VCaP (cell line): ENCODE measurements around the gene CYBA.
"Not testable (repeated sequence)": the region's sequence is repeated elsewhere in the genome, so short reads cannot be mapped to it uniquely, and the experiment has no call there.

Experiments used
- H3K27ac ChIP-seq: fragments of 450-650 bp; 2 replicates; pipeline ENCODE4 v1.5.1; 2017
- TF ChIP-seq, protein P1 (sequence below): fragments of 450-650 bp; conservative IDR thresholded peaks from 2 replicates; pipeline ENCODE4 v1.5.1; 2017; ENCODE audit warnings: mild to moderate bottlenecking, moderate library complexity

CYBA gene

DNA sequence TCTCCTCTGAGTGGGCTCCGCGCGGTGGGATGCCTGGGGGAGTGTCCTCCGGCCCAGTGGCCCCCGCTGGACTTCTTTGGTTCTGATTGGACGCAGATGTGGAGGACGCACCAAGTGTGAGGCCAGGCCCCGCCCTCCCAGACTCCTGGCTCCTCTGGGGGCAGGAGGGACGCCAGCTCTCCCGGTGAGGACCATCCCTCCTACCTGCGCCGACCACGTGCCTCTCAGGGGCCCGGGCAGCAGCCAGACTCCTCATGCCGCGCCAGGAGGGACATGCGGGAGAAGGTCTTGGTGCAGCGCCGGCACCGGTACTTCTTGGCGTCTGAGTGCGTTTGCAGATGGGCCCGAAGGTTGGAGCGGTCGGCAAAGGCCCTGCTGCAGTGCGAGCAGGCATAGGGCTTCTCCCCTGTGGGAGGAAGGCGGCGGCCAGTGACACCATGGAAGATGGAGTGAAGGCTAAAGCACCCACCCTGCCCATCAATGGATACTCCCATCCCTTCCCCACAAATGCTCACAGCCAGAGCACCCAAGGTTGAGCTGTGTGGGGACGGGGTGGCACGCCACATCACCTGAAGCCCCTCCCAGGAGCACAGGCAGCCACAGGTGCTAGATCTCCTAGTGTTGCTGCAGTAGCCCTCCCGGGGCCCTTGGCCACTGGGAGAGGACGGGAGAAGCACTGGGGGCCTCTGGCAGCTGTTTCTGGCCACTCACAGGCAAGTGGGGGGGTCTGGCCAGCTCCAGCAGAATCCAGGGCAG lies 27.5 kb upstream of the CYBA start:
- no peak overlapping the region for H3K27ac ChIP-seq
- TF ChIP-seq, protein P1, sequence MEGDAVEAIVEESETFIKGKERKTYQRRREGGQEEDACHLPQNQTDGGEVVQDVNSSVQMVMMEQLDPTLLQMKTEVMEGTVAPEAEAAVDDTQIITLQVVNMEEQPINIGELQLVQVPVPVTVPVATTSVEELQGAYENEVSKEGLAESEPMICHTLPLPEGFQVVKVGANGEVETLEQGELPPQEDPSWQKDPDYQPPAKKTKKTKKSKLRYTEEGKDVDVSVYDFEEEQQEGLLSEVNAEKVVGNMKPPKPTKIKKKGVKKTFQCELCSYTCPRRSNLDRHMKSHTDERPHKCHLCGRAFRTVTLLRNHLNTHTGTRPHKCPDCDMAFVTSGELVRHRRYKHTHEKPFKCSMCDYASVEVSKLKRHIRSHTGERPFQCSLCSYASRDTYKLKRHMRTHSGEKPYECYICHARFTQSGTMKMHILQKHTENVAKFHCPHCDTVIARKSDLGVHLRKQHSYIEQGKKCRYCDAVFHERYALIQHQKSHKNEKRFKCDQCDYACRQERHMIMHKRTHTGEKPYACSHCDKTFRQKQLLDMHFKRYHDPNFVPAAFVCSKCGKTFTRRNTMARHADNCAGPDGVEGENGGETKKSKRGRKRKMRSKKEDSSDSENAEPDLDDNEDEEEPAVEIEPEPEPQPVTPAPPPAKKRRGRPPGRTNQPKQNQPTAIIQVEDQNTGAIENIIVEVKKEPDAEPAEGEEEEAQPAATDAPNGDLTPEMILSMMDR, result no peak

DNA sequence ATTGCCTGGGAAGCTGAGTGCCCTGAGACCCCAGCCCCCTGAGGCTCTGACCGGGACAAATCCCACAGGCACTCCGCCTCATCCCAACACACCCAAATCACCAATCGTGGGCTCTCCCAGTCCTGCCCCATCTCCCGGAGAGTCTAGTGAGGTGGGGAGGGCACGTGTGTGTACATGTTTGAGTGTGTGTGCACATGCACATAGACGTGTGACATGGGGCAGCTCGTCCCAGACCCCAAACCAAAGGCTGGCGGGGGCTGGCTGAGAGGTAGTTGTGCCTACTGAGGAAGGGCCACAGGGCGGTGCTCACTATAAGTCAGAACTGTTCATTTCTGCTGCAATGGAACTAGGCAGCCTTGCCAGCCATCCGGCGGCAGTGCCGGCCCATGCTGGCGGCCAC lies 26.9 kb upstream of the CYBA start:
- TF ChIP-seq, protein P1, result no peak

DNA sequence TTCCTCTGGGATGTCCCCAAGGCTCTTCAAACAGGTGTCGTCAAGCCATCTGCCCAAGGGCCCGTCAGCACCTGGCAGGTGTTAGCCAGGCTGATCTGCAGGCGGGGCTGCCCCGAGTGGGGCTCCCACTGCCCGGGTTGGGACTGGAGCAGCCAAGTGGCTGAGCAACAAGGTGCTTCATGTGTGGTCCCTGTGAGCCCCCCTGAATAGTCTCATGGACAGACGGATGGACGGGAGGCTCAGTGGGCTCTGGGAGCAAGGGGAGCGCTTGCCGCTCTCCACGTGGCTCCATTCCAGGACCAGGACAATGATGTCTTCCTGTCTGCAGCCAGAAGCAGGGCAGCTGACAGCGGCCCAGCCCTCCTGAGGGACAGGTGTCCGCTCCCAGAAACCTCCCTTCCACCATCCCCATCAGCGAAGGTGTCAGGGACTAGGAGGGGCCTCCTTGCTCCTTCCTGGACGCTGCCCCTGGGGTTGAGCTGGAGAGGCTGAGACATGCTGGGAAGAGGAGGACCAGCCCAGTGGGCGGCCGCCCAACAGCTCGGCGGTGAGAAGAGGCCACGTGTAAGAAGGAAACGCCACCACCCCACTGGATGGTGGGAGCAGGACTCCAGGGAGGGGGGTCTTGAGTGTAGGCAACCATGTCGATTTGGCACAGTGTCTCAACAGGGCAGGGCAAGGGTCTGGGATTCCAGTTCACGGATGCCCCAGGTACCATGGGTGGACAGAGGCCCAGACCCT lies 25.8 kb upstream of the CYBA start:
- no peak overlapping the region for H3K27ac ChIP-seq
- TF ChIP-seq, protein P1, result no peak

More for the DNA sequence above, 26.9 kb upstream of the CYBA start:
- no peak overlapping the region for H3K27ac ChIP-seq

DNA sequence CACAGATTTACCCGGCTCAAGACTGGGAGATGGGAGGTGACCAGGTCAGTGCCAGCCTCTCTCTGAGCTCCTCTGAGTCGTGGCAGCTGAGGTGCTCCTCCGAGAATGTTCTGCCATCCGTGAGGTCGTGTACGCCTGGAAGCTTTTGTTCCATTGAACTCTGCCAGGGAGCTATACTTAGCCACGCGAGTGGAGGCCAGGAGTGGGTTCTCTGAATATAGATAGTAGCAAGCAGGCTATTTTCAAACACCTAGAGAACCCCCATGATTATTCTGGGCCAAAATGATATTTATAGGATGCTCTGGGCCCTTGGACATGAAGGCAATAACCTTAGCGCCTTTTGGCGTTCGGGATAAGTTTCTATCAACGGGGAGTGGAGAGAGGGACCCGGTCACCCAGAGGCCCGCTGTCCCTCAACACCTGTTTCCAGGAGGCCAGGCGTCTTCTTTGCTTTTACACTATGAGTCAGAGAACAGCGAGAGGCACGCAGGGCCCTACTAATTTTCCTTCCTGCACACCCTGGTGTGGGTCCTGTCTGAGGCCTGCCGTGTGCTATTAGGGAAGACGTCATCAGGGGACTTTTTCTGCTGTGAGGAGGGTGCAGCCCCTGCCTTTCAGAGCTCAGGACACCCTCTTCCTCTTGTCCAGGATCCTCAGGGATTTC lies 23.0 kb upstream of the CYBA start:
- TF ChIP-seq, protein P1, result no peak
- H3K27ac ChIP-seq, result no peak overlapping the region

DNA sequence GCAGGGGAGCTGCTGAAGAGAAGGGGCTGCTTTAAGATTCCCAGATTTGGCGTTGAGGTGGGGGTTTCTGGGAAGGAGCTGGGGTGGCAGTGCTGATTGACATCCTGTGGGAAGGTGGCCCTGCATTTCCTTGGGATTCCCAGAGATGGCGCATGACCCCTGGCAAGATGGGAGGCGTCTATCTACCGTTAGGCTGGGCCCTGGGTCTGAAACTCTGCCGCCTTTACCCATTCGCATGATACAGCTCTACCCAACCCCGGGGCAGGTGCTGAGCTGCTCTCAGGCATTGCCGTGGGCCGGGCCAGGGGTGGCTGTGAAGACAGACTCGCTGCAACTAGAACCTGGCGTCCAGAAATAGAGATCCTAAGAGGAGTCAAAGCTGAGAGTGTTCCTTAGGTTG lies 21.9 kb upstream of the CYBA start:
- TF ChIP-seq, protein P1, result no peak
- H3K27ac ChIP-seq, result no peak overlapping the region

DNA sequence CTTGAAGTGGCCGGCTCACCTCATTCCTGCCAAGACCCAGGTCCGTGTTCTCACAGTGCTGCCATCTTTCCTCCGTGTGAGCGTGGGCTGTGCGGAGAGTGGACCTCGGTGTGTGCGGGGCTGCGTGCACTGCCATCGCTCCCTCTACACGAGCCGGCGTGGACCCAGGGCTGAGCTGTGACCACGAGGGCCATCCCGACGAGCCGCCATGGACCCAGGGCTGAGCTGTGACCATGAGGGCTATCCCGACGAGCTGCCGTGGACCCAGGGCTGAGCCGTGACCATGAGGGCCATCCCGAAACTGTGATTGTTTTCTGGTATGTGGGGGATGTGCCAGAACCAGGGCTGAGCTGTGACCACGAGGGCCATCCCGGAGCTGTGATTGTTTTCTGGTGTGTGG lies 21.0 kb upstream of the CYBA start:
- H3K27ac ChIP-seq, result no peak overlapping the region
- TF ChIP-seq, protein P1, result no peak

DNA sequence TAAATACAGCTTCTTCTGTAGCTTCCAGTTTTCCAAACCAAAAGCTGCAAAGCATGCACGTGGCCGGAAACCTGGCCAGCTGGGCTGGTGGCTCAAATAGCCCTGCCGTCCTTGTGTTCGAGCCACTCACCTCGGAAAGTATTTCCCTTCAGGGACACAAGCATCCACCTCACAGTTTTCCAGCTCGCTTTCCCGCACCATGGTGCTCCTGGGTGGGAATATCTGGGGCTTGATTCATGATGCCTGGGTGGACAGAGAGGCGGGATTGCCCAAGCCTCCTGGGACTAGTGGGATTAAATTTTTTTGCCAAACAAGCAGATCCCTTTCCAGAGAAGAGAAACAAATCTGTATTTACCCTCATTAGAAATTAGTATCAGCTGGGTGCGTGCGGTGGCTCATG lies 19.1 kb upstream of the CYBA start:
- H3K27ac ChIP-seq, result no peak overlapping the region
- TF ChIP-seq, protein P1, result no peak

DNA sequence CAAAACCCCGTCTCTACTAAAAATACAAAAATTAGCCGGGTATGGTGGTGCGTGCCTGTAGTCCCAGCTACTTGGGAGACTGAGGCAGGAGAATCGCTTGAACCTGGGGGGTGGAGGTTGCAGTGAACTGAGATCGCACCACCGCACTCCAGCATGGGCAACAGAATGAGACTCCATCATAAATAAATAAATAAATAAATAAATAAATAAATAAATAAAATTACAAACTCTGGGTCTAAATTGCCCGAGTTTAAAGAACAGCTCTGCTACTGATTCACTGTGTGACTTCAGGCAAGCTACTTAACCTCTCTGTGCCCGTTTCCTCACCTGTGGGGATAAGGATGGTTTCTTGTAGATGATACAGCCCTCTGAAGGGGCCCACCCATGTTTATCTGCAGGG lies 18.6 kb upstream of the CYBA start:
- not testable (repeated sequence) for H3K27ac ChIP-seq
